ENCODE data around the gene MAP3K10.
"Not testable (repeated sequence)": the region's sequence is repeated elsewhere in the genome, so short reads cannot be mapped to it uniquely, and the experiment has no call there.

The MAP3K10 gene

GRCh38 chr19:40190891-40191835 lies at the start of gene MAP3K10:
Gene MAP3K10 (plus strand): TSS chr19:40191426. CDS start chr19:40192032, 606 bp downstream.
- DNase-seq, result peak; percentile 51

DNA sequence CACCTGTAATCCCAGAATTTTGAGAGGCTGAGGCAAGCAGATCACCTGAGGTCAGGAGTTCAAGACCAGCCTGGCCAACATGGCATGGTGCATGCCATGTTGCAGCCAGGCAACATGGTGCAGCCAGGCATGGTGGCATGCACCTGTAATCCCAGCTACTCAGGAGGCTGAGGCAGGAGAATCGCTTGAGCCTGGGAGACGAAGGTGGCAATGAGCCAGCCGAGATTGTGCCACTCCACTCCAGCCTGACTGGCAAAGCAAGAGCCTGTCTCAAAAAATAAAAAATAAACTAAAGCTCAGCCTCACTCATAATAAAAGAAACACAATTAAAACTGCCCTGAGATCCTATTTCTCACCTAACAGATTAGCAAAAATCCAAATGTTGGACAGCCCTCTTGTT lies 49.7 kb upstream of the MAP3K10 start:
- DNase-seq, result no peak

- DNase-seq, result peak; percentile 51
These were observed 47.6 kb upstream of the MAP3K10 start for GRCh38 chr19:40143612-40144011.

DNA sequence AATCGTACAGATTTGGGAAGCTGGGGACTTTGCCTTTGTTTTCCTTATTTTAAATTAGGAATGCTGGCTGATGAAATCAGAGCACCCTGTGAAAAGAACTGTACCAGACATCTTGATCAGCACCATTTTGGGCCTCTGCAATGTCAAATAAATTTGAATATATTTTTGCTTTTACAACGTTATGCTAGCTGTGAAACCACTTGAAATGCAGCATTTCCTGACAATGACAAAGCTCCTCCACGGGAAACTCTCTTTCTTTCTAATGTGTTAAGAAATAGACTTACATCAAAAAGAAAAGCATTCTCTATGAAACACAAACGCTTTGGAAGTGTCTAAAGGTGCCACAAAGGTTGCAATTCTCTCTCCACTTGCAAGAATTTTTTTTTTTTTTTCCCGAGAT lies 47.1 kb upstream of the MAP3K10 start:
- DNase-seq, result no peak

DNA sequence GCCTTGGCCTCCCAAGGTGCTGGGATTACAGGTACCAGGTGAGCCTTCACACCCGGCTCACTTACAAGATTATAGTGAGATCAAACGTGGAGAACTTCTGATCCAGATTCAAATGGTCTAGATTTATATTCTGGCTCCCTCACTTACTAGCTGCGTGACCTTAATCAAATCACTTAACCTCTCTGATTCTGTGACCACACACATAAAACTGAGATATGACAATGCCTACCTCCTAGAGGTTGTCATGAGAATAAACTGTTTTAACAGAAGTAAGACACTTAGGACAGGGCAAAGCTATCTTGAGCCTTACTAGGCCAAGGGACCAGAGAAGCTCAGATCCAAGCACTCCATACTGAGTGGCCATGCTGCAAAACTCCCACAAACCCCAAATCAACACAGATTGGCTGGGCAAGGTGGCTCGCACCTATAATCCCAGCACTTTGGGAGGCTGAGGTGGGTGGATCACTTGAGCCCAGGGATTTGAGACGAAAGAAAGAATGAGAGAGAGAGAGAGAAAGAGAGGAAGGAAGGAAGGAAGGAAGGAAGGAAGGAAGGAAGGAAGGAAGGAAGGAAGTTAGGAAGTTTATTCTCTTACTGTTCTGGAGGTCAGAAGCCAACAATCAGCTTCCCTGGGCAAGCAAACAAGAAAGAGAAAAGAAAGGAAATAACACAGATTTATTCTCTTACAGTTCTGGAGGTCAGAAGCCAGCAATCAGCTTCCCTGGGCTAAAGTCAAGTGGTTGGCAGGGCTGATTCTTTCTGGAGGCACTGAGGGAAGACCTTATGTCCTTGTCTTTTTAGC lies 46.1 kb upstream of the MAP3K10 start:
- no peak for DNase-seq

GRCh38 chr19:40145749-40146029 lies 45.5 kb upstream of the MAP3K10 start:
- DNase-seq, result not testable (repeated sequence)

GRCh38 chr19:40147338-40147692 lies 43.9 kb upstream of the MAP3K10 start:
- no peak for DNase-seq

DNA sequence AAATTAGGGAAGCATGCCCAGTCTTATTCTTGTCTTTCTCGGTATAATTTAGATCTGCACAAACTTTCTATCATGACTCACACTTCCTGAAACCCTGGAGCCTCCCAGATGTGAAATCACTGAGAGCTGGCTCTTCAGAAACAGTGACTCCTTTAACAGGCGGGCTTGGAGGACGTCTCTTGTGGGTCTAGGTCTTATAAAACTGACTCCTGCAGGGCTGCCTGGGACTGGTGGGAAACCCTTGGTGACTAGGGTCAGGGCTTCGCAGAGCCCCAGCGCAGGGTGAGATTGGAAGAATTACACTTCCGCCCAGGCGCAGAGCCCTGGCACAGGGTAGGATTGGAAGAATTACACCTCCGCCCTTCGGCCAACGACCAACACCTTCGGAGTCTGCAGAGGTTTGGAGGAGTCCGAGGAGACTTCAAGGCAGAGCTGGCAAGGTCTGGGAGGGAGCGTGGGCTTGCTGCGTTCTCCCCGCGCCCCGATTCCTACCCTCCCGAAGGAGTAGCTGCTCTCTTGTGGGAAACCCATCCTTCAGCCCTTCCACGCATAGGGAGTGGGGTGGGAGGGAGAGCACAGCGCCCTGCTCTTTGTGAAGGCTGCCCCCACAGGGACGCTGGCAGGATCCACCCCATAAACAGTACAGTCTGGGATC lies 43.4 kb upstream of the MAP3K10 start:
- DNase-seq, result peak; percentile 40

- DNase-seq, result no peak
These were observed 41.7 kb upstream of the MAP3K10 start for GRCh38 chr19:40149501-40149900.

- DNase-seq, result no peak
These were observed 41.1 kb upstream of the MAP3K10 start for GRCh38 chr19:40150170-40150569.

GRCh38 chr19:40154121-40154680 lies 37.0 kb upstream of the MAP3K10 start:
- DNase-seq, result no peak

DNA sequence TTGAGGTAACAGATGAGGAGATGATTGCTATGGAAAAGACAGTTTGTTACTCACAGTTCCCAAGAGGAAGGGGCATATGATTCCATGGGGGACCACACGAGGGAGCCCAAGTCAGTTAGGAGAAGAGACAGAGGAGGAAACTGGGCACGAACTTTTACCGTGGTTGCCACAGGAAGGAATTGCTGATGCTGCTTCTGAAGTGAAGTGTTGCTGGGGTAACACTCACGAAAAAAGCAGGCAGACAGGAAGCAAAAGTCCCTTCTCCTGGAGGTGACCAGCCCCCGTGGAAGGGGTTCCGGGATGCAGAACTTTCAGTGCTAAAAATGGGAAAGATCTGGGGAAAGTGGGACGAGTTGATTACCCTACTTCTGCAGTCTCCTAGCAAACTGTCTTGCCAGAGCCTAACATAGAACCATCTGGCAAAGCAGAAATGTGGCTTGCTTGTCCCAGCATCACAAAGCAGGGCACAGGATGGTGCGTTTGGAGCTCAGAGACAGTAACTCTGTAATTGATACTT lies 35.4 kb upstream of the MAP3K10 start:
- no peak for DNase-seq

- DNase-seq, result no peak
These were observed 34.2 kb upstream of the MAP3K10 start for GRCh38 chr19:40157059-40157458.

DNA sequence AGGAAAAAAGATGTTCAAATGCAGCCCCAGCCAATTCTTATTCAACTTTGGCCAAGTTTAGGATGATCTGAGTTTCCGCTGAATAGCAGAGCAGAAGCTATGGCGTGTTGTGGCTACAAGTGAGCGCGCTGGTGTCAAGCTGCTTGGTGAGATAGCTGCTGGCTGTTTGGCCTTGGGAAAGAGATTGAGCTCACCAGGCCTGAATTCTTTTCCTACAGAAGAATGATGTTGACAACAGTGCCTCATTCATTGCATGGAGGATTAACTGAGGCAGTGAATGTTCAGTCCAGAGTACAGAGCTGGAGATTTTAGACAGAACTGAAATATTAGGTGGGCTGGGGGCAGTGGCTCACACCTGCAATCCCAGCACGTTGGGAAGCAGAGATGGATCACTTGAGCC lies 31.5 kb upstream of the MAP3K10 start:
- DNase-seq, result no peak

- no peak for DNase-seq
These were observed 29.1 kb upstream of the MAP3K10 start for GRCh38 chr19:40162104-40162503.

DNA sequence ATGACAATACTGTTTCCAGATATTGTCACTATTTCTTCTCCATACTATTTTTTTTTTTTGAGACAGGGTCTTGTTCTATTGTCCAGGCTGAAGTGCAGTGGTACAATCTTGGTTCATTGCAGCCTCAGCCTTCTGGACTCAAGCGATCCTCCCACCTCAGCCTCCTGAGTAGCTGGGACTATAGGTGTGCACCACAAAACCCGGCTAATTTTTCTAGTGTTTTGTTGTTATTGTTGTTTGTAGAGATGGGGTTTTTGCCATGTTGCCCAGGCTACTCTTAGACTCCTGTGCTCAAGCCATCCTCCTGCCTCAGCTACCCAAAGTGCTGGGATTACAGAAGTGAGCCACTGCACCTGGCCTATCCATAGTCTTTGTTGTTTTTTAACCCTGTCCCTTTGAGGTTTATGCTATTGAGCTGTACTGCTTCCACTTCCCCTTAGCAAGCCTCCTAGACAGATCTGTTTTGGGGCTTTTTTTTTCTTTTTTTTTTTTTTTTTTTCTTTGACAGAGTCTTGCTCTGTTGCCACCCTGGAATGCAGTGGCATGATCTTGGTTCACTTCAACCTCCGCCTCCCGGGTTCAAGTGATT lies 27.6 kb upstream of the MAP3K10 start:
- no peak for DNase-seq

DNA sequence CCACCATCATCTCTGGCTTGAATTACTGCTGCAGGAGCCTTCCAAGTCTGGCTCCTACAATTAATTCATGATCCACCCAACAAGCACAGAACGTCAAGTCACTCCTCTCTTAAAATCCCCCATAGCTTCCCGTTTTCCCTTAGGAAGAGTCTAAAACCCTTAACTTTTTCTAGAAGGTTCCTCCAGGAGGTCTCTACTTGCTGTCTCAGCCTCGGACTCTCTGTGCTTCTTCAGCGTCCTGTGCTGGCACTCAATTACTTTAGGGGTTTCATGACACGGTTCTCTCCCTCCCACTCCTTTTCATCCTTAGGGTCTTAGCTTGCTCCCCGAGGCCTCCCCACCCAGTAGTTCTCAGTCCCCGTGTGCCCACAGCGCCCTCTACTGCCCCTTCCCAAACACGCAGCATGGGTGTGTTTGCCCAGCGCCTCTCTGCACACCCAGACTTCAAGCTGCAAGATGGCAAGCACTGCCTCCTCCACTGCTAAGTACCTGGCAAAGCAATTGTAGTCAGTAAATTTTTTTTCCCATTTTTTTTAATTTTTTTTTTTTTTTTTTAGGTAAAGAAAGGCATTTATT lies 25.8 kb upstream of the MAP3K10 start:
- peak; percentile 63 for DNase-seq

GRCh38 chr19:40169482-40170302 lies 21.5 kb upstream of the MAP3K10 start:
- not testable (repeated sequence) for DNase-seq

DNA sequence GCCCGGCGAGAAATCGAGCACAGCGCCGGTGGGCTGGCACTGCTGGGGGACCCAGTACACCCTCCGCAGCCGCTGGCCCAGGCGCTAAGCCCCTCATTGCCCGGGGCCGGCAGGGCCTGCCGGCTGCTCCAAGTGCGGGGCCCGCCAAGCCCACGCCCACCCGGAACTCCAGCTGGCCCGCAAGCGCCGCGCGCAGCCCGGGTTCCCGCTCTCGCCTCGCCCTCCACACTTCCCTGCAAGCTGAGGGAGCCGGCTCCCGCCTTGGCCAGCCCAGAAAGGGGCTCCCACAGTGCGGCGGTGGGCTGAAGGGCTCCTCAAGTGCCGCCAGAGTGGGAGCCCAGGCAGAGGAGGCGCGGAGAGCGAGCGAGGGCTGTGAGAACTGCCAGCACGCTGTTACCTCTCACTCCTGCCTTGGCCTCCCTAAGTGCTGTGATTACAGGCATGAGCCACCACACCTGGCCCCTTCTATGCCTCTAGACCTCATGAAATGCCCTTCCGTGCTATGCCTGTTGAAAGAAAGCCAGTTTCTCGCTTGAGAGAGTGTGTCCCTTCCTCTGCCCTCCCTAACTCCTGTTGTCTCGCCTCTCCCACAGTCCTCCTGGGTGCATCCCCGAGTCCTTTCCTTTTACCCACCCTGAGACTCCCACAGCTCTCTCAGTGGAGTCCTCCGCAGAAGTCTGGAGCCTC lies 20.8 kb upstream of the MAP3K10 start:
- DNase-seq, result not testable (repeated sequence)

- not testable (repeated sequence) for DNase-seq
These were observed 19.9 kb upstream of the MAP3K10 start for GRCh38 chr19:40171293-40171692.

GRCh38 chr19:40174092-40174491 lies 17.1 kb upstream of the MAP3K10 start:
- DNase-seq, result no peak

Data from GDM1 (cell line).